ENCODE data around the gene DEPP1. TPM values are rescaled to one million over a fixed set of nuclear protein-coding genes. Genes with fewer than 3 reads are reported as not detected.

DEPP1 gene
- total and polyA plus RNA-seq, 4 donors, result 10.7 to 79.3 (median 33.5) TPM

GRCh38 chr10:44947371-44948152 is 31.0 kb downstream of the DEPP1 start:
- peaks cover 0 to 4% (median 0%) of the 10 kb centered on the region in 4 donors for H3K9me3 ChIP-seq (ENCODE audit: control insufficient read depth in 4 of 4, low read length in 3 of 4)
- DNase-seq (ENCODE audit: low spot score), result no peak
- 81% methylated on average over 6 of the region's 6 CpGs for WGBS
- TF ChIP-seq RAD21 (IDR thresholded peaks at IDR 0.05), result no peak
- no peak for TF ChIP-seq FOXA2 (IDR thresholded peaks at IDR 0.05)
- TF ChIP-seq YY1 (IDR thresholded peaks at IDR 0.05), result no peak
- no peak for TF ChIP-seq MAX (IDR thresholded peaks at IDR 0.05)
- TF ChIP-seq EGR1 (IDR thresholded peaks at IDR 0.05; ENCODE audit: low read depth in 2 of 2), result no peak
- no peak for TF ChIP-seq TAF1 (conservative IDR thresholded peaks at IDR 0.05)
- no peak for TF ChIP-seq ZBTB33 (IDR thresholded peaks at IDR 0.05)
- TF ChIP-seq, protein P1, sequence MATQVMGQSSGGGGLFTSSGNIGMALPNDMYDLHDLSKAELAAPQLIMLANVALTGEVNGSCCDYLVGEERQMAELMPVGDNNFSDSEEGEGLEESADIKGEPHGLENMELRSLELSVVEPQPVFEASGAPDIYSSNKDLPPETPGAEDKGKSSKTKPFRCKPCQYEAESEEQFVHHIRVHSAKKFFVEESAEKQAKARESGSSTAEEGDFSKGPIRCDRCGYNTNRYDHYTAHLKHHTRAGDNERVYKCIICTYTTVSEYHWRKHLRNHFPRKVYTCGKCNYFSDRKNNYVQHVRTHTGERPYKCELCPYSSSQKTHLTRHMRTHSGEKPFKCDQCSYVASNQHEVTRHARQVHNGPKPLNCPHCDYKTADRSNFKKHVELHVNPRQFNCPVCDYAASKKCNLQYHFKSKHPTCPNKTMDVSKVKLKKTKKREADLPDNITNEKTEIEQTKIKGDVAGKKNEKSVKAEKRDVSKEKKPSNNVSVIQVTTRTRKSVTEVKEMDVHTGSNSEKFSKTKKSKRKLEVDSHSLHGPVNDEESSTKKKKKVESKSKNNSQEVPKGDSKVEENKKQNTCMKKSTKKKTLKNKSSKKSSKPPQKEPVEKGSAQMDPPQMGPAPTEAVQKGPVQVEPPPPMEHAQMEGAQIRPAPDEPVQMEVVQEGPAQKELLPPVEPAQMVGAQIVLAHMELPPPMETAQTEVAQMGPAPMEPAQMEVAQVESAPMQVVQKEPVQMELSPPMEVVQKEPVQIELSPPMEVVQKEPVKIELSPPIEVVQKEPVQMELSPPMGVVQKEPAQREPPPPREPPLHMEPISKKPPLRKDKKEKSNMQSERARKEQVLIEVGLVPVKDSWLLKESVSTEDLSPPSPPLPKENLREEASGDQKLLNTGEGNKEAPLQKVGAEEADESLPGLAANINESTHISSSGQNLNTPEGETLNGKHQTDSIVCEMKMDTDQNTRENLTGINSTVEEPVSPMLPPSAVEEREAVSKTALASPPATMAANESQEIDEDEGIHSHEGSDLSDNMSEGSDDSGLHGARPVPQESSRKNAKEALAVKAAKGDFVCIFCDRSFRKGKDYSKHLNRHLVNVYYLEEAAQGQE (IDR thresholded peaks at IDR 0.05), result no peak
- no peak for TF ChIP-seq FOXA1 (IDR thresholded peaks at IDR 0.05)
- TF ChIP-seq ATF3 (IDR thresholded peaks at IDR 0.05), result no peak
- no peak for TF ChIP-seq SP1 (IDR thresholded peaks at IDR 0.05)
- no peak for TF ChIP-seq JUND (IDR thresholded peaks at IDR 0.05)
- no peak for TF ChIP-seq GABPA (IDR thresholded peaks at IDR 0.05 in 1 of 2, conservative IDR thresholded peaks at IDR 0.05 in 1 of 2)
- TF ChIP-seq, protein P2, sequence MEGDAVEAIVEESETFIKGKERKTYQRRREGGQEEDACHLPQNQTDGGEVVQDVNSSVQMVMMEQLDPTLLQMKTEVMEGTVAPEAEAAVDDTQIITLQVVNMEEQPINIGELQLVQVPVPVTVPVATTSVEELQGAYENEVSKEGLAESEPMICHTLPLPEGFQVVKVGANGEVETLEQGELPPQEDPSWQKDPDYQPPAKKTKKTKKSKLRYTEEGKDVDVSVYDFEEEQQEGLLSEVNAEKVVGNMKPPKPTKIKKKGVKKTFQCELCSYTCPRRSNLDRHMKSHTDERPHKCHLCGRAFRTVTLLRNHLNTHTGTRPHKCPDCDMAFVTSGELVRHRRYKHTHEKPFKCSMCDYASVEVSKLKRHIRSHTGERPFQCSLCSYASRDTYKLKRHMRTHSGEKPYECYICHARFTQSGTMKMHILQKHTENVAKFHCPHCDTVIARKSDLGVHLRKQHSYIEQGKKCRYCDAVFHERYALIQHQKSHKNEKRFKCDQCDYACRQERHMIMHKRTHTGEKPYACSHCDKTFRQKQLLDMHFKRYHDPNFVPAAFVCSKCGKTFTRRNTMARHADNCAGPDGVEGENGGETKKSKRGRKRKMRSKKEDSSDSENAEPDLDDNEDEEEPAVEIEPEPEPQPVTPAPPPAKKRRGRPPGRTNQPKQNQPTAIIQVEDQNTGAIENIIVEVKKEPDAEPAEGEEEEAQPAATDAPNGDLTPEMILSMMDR (IDR thresholded peaks at IDR 0.05; ENCODE audit: low read depth, low read length, missing input control), result no peak
- TF ChIP-seq HNF4A (conservative IDR thresholded peaks at IDR 0.05), result no peak
- no peak for TF ChIP-seq HNF4G (IDR thresholded peaks at IDR 0.05)
- TF ChIP-seq NR2F2 (IDR thresholded peaks at IDR 0.05), result no peak
- H3K9ac ChIP-seq (ENCODE audit: low read depth in 1 of 2, low read length in 2 of 2), result no peak overlapping the region
- no peak overlapping the region for H3K27ac ChIP-seq (ENCODE audit: low read depth in 1 of 2, low read length in 2 of 2)
- no peaks in the 10 kb centered on the region for H3K27me3 ChIP-seq (ENCODE audit: control insufficient read depth in 4 of 4, insufficient read depth in 4 of 4, low read length in 3 of 4)
- no peaks in the 10 kb centered on the region for H3K36me3 ChIP-seq (ENCODE audit: control insufficient read depth in 4 of 4, insufficient read depth in 3 of 4, low read depth in 1 of 4, low read length in 3 of 4)
- peaks cover 0 to 4% (median 0%) of the 10 kb centered on the region in 4 donors for H3K4me1 ChIP-seq (ENCODE audit: control insufficient read depth in 4 of 4, insufficient read depth in 4 of 4, low read length in 3 of 4)
- H3K4me3 ChIP-seq (ENCODE audit: low read depth in 1 of 3, low read length in 3 of 3), result no peak overlapping the region
